ENCODE results near the gene C10orf71.

DNA sequence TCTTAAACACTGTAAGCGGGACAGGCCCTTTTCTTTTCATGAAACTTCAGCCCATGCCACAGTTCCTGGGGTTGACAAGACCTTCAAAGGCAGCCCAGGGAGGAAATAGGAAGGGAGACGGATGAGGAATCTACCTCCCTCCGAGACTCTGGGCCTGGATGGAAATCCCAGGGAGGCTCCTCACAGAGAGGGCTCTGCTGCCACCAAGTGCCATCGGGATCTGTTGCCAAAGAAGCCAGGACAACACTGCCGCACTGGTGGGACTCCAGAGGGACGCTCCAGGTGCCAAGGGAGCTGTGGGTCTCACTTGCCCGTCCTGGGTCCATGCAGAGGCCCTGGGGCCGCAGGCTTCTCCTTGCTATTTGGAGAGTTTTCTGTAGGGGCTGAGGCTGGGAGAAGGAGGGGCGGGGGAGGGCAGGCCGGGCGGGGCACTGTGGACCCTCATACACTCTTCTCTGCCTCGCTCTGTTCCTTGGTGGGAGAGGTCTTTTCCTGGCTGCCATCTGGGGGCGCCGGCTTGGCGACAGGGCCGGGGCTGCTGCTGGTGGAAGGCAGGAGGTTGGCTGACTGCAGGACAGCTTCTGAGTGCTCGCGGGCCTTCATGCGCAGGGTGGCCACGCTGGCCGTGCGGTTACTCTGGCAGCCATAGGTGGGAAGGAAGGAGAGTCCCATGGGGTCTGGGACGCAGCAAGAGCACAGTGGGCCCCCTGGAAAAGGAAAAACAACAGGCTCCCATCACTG is 66.9 kb downstream of the C10orf71 start:
- TF ChIP-seq CTCF (IDR thresholded peaks at IDR 0.05; ENCODE audit: poor library complexity): no peak
- no peak for TF ChIP-seq EZH2 (IDR thresholded peaks at IDR 0.05; ENCODE audit: borderline replicate concordance)
